GM18861 (cell line): ENCODE data around the gene P4HA3.
"Not testable (repeated sequence)": the region's sequence is repeated elsewhere in the genome, so short reads cannot be mapped to it uniquely, and the experiment has no call there.

ENCODE experiments used
- ATAC-seq: cut with Tn5 transposase; IDR thresholded peaks from one replicate; pipeline ENCODE4 v1.9.1; 2021; ENCODE audit not compliant: unreplicated experiment

The P4HA3 gene

GRCh38 chr11:74311352-74311926 is at the start of gene P4HA3:
TSS of gene P4HA3 (minus strand) at chr11:74311640. CDS start at chr11:74311611, 29 bp downstream.
- ATAC-seq: no peak

- no peak for ATAC-seq
Observed at GRCh38 chr11:74357449-74357848, 46.0 kb upstream of the P4HA3 start.

GRCh38 chr11:74355626-74356025 is 44.2 kb upstream of the P4HA3 start:
- no peak for ATAC-seq

- no peak for ATAC-seq
Observed at GRCh38 chr11:74354036-74354435, 42.6 kb upstream of the P4HA3 start.

GRCh38 chr11:74347381-74347780 is 35.9 kb upstream of the P4HA3 start:
- no peak for ATAC-seq

- no peak for ATAC-seq
Observed at GRCh38 chr11:74345420-74345819, 34.0 kb upstream of the P4HA3 start.

GRCh38 chr11:74341921-74342320 is 30.5 kb upstream of the P4HA3 start:
- no peak for ATAC-seq

GRCh38 chr11:74339619-74340018 is 28.2 kb upstream of the P4HA3 start:
- ATAC-seq: no peak

- no peak for ATAC-seq
Observed at GRCh38 chr11:74338963-74339362, 27.5 kb upstream of the P4HA3 start.

- no peak for ATAC-seq
Observed at GRCh38 chr11:74333193-74333592, 21.8 kb upstream of the P4HA3 start.

GRCh38 chr11:74332291-74332690 is 20.9 kb upstream of the P4HA3 start:
- ATAC-seq: no peak

GRCh38 chr11:74331000-74331399 is 19.6 kb upstream of the P4HA3 start:
- ATAC-seq: not testable (repeated sequence)

- ATAC-seq: no peak
Observed at GRCh38 chr11:74330075-74330858, 18.8 kb upstream of the P4HA3 start.

GRCh38 chr11:74327076-74327475 is 15.6 kb upstream of the P4HA3 start:
- ATAC-seq: no peak

- ATAC-seq: no peak
Observed at GRCh38 chr11:74326665-74327064, 15.2 kb upstream of the P4HA3 start.

GRCh38 chr11:74325649-74326645 is 14.5 kb upstream of the P4HA3 start:
- ATAC-seq: no peak

- ATAC-seq: no peak
Observed at GRCh38 chr11:74322667-74323066, 11.2 kb upstream of the P4HA3 start.

GRCh38 chr11:74321487-74322188 is 10.2 kb upstream of the P4HA3 start:
- no peak for ATAC-seq

GRCh38 chr11:74320538-74320937 is 9.1 kb upstream of the P4HA3 start:
- ATAC-seq: no peak

- ATAC-seq: no peak
Observed at GRCh38 chr11:74319139-74319816, 7.8 kb upstream of the P4HA3 start.
